Endothelial cell of umbilical vein (primary cell): ENCODE results near the gene HLTF. TPM values are rescaled to one million over a fixed set of nuclear protein-coding genes. Genes with fewer than 3 reads are reported as not detected.

Experiments used
- BruUV-seq: library from RNA; stranded (reverse); fragments of 400-500 nt; replicated peaks from 2 replicates; lab custom pipeline; 2021; lab: Mats Ljungman, UMichigan
- CTCF ChIA-PET: fragments of 300-600, 350-600 bp; sonication (Branson Sonifier 250); formaldehyde crosslinking; loops from one replicate; lab custom pipeline; 2021; ENCODE audit warnings: antibody characterized with exemption, inconsistent platforms; lab: Charles Lee
- POLR2A ChIA-PET: fragments of 300-600, 350-600 bp; sonication (Branson Sonifier 250); formaldehyde crosslinking; loops from one replicate; lab custom pipeline; 2021; ENCODE audit warnings: antibody characterized with exemption, inconsistent platforms; lab: Charles Lee
- DNase-seq: peaks from one replicate; pipeline ENCODE4 v3.0.0-alpha.2; 2011; ENCODE audit warnings: low read depth, low spot score
- FAIRE-seq: peaks from 2 replicates; lab custom pipeline; 2011; peaks lifted over from hg19 to GRCh38; lab: Jason Lieb, UNC
- H2AFZ ChIP-seq: 2 replicates; pipeline ENCODE4 v1.6.0; 2012; ENCODE audit warnings: low read depth, low read length, control low read depth, inconsistent platforms
- H3K27ac ChIP-seq: 2 replicates; pipeline ENCODE4 v1.5.1; 2011; ENCODE audit warnings: low read depth, mild to moderate bottlenecking, control low read depth, low read length, moderate library complexity; ENCODE audit not compliant: insufficient read depth
- H3K27me3 ChIP-seq, 2 experiments: 2 replicates each; pipeline versions ENCODE4 v1.6.0 to v1.6.1; 2011; ENCODE audit warnings: low read length in 2 of 2, mixed read lengths in 1 of 2; ENCODE audit not compliant: control insufficient read depth in 2 of 2, insufficient read depth in 2 of 2
- H3K36me3 ChIP-seq, 2 experiments: 2 replicates in 1 of 2; 3 replicates in 1 of 2; pipeline ENCODE4 v1.5.1; 2011; ENCODE audit warnings: low read length in 2 of 2, mild to moderate bottlenecking in 1 of 2, moderate library complexity in 1 of 2; ENCODE audit not compliant: control insufficient read depth in 2 of 2, insufficient read depth in 2 of 2; ENCODE audit errors: extremely low read depth in 1 of 2
- H3K4me1 ChIP-seq: 3 replicates; pipeline ENCODE4 v1.5.1; 2011; ENCODE audit warnings: mild to moderate bottlenecking, low read length; ENCODE audit not compliant: control insufficient read depth, insufficient read depth; ENCODE audit errors: extremely low read depth
- H3K4me2 ChIP-seq: 2 replicates; pipeline ENCODE4 v1.6.1; 2011; ENCODE audit warnings: low read length, control low read depth, mixed read lengths; ENCODE audit not compliant: insufficient read depth
- H3K4me3 ChIP-seq, 3 experiments: fragments of 200-600 bp in 1 of 3; sonication (generic), shearing (Covaris generic) in 1 of 3; replicated peaks in 1 of 3; 2 replicates each; pipeline ENCODE4 v1.5.1; 2011 to 2016; ENCODE audit warnings: control low read depth in 3 of 3, low read length in 3 of 3, mild to moderate bottlenecking in 2 of 3, inconsistent platforms in 1 of 3, low read depth in 1 of 3, moderate library complexity in 1 of 3; ENCODE audit not compliant: insufficient read depth in 1 of 3
- H3K79me2 ChIP-seq: 2 replicates; pipeline ENCODE4 v1.6.0; 2012; ENCODE audit warnings: low read length, inconsistent platforms; ENCODE audit not compliant: control insufficient read depth, insufficient read depth
- H3K9ac ChIP-seq: replicated peaks from 2 replicates; pipeline ENCODE3; 2011; ENCODE audit warnings: low read length, control low read depth; ENCODE audit not compliant: insufficient read depth; ENCODE audit errors: extremely low read depth
- H3K9me1 ChIP-seq: replicated peaks from 3 replicates; pipeline ENCODE4 v1.6.0; 2011; ENCODE audit warnings: mild to moderate bottlenecking, low read length; ENCODE audit not compliant: control insufficient read depth, insufficient read depth; ENCODE audit errors: extremely low read depth
- H3K9me3 ChIP-seq: replicated peaks from 2 replicates; pipeline ENCODE4 v1.5.1; 2012; ENCODE audit warnings: low read length, inconsistent platforms; ENCODE audit not compliant: control insufficient read depth, insufficient read depth
- H4K20me1 ChIP-seq: replicated peaks from 2 replicates; pipeline ENCODE3; 2011; ENCODE audit warnings: mild to moderate bottlenecking, low read length; ENCODE audit not compliant: control insufficient read depth, insufficient read depth; ENCODE audit errors: extremely low read depth
- CTCF ChIP-seq, 2 donors: IDR thresholded peaks; 1 replicate in 1 of 2; 2 replicates in 1 of 2; pipeline ENCODE4 v1.5.1; 2011; ENCODE audit warnings: low read length in 2 of 2, mild to moderate bottlenecking in 2 of 2, moderate library complexity in 2 of 2, control low read depth in 1 of 2, inconsistent platforms in 1 of 2, low read depth in 1 of 2; ENCODE audit not compliant: insufficient read depth in 1 of 2; ENCODE audit errors: extremely low read depth in 1 of 2
- EZH2 ChIP-seq: IDR thresholded peaks from 2 replicates; pipeline ENCODE4 v1.6.1; 2012; ENCODE audit warnings: borderline replicate concordance, low read depth, mild to moderate bottlenecking, moderate library complexity, low read length, inconsistent platforms; ENCODE audit not compliant: severe bottlenecking
- FOS ChIP-seq: IDR thresholded peaks from 2 replicates; pipeline ENCODE4 v1.6.1; 2011; ENCODE audit warnings: mild to moderate bottlenecking, low read length, moderate library complexity, borderline replicate concordance; ENCODE audit not compliant: insufficient read depth
- GATA2 ChIP-seq: IDR thresholded peaks from 2 replicates; pipeline ENCODE4 v1.7.0; 2011; ENCODE audit warnings: low read depth, mild to moderate bottlenecking, moderate library complexity, mixed read lengths, low read length; ENCODE audit not compliant: insufficient read length, insufficient read depth
- JUN ChIP-seq: IDR thresholded peaks from 2 replicates; pipeline ENCODE4 v1.6.1; 2011; ENCODE audit warnings: borderline replicate concordance, low read depth; ENCODE audit not compliant: insufficient read length, insufficient read depth
- MAX ChIP-seq: IDR thresholded peaks from 2 replicates; pipeline ENCODE4 v1.6.1; 2011; ENCODE audit not compliant: insufficient read depth, insufficient read length
- MYC ChIP-seq: IDR thresholded peaks from one replicate; pipeline ENCODE4 v1.6.1; 2011; ENCODE audit warnings: mild to moderate bottlenecking, low read depth, low read length
- POLR2A ChIP-seq: IDR thresholded peaks from 2 replicates; pipeline ENCODE4 v1.6.1; 2012; ENCODE audit warnings: low read depth, mild to moderate bottlenecking, control low read depth, low read length
- POLR2AphosphoS5 ChIP-seq: IDR thresholded peaks from 2 replicates; pipeline ENCODE4 v1.6.1; 2012; ENCODE audit warnings: low read depth, mild to moderate bottlenecking, control low read depth, low read length, moderate library complexity; ENCODE audit not compliant: insufficient read depth
- dilution Hi-C: fragments of 300-500 bp; cut with MboI; formaldehyde crosslinking; loops from one replicate; pipeline ENCODE4 v1.15.0; 2019; ENCODE audit warnings: low sequenced_read_pairs; ENCODE audit not compliant: extremely low pct_ligation_motif_present
- intact Hi-C: fragments of 100-400 bp; cut with micrococcal nuclease; formaldehyde crosslinking; loops from one replicate; pipeline ENCODE4 v1.10.0; 2022
- polyA plus RNA-seq, 4 experiments: library from polyadenylated mRNA; depleted of rRNA in 3 of 4; stranded (reverse) in 3 of 4; unstranded in 1 of 4; fragments of >200 nt; gene quantifications; 2 replicates each; pipeline versions ENCODE4 v1.2.1 to v1.2.3, GENCODE V29; 2011 to 2012; ENCODE audit warnings: missing spikeins in 1 of 4
- total RNA-seq: library from RNA; stranded (reverse); gene quantifications from 2 replicates; pipeline ENCODE4 v1.2.3, GENCODE V29; 2021

HLTF gene
- total and polyA plus RNA-seq, 2 donors (not counting 3 experiments of a cell fraction or from before 2014, with no cell fraction given), result 8.7 to 24.6 TPM

- Histone ChIP-seq H3K4me1 (peaks cover 8% of the 10 kb centered on the region), H3K9me3 (no peaks in the 10 kb centered on the region), H3K79me2 (no peaks in the 10 kb centered on the region), H3K9ac (no peak overlapping the region), H3K4me3 (no peak overlapping the region), H3K4me2 (no peak overlapping the region), H2AFZ (no peak overlapping the region), H4K20me1 (no peaks in the 10 kb centered on the region), H3K27ac (no peak overlapping the region), H3K36me3 (peaks cover 4 to 9% of the 10 kb centered on the region in 2 experiments), H3K9me1 (no peaks in the 10 kb centered on the region), H3K27me3 (no peaks in the 10 kb centered on the region)
- TF ChIP-seq POLR2A (no peak), FOS (no peak), MAX (no peak), EZH2 (no peak), MYC (no peak), GATA2 (no peak), POLR2AphosphoS5 (no peak), JUN (no peak), CTCF (IDR thresholded peaks at IDR 0.05; ENCODE audit: extremely low read depth in 1 of 2, insufficient read depth in 1 of 2, low read depth in 1 of 2, low read length in 2 of 2) (no peak)
- DNase-seq (peak; percentile 70), FAIRE-seq (peak; percentile 52)
- dilution Hi-C loops (no loop called here), intact Hi-C loops (no loop called here)
- BruUV-seq, result no TSS peak
- POLR2A ChIA-PET, result no interaction called here
- CTCF ChIA-PET, result no interaction called here
Measured at GRCh38 chr3:149055575-149055974, 30.8 kb downstream of the HLTF start.
